GM12865 (cell line): ENCODE measurements around the gene DNLZ.
"Not testable (repeated sequence)": the region's sequence is repeated elsewhere in the genome, so short reads cannot be mapped to it uniquely, and the experiment has no call there.

Experiments used
- DNase-seq: peaks from one replicate; pipeline ENCODE4 v3.0.0; 2010; ENCODE audit warnings: low read depth
- H3K4me3 ChIP-seq: 2 replicates; pipeline ENCODE4 v1.5.1; 2011; ENCODE audit warnings: mild to moderate bottlenecking, low read depth, low read length, control low read depth
- CTCF ChIP-seq: IDR thresholded peaks from 2 replicates; pipeline ENCODE4 v1.5.1; 2011; ENCODE audit warnings: low read length, control low read depth, low read depth, inconsistent platforms; ENCODE audit not compliant: insufficient read depth; ENCODE audit errors: missing control alignments

Gene DNLZ

GRCh38 chr9:136321561-136321960 lies 42.0 kb downstream of the DNLZ start:
- DNase-seq: no peak
- TF ChIP-seq CTCF: no peak
- no peak overlapping the region for H3K4me3 ChIP-seq

GRCh38 chr9:136320972-136321371 lies 42.6 kb downstream of the DNLZ start:
- not testable (repeated sequence) for DNase-seq

GRCh38 chr9:136319955-136320354 lies 43.6 kb downstream of the DNLZ start:
- DNase-seq, H3K4me3 ChIP-seq: not testable (repeated sequence)

More at GRCh38 chr9:136320972-136321371, 42.6 kb downstream of the DNLZ start:
- H3K4me3 ChIP-seq: not testable (repeated sequence)

GRCh38 chr9:136319244-136319643 lies 44.3 kb downstream of the DNLZ start:
- not testable (repeated sequence) for DNase-seq, H3K4me3 ChIP-seq

- no peak overlapping the region for H3K4me3 ChIP-seq
- DNase-seq: no peak
- TF ChIP-seq CTCF: no peak
These were observed 44.7 kb downstream of the DNLZ start for GRCh38 chr9:136318776-136319241.

- no peak overlapping the region for H3K4me3 ChIP-seq
- DNase-seq: no peak
- TF ChIP-seq CTCF: no peak
These were observed 45.3 kb downstream of the DNLZ start for GRCh38 chr9:136318111-136318775.

- no peak overlapping the region for H3K4me3 ChIP-seq
- DNase-seq: no peak
- TF ChIP-seq CTCF: no peak
These were observed 45.8 kb downstream of the DNLZ start for GRCh38 chr9:136317695-136318094.

- DNase-seq: no peak
- no peak for TF ChIP-seq CTCF
- H3K4me3 ChIP-seq: no peak overlapping the region
These were observed 46.5 kb downstream of the DNLZ start for GRCh38 chr9:136316896-136317676.
